Osteocyte (in vitro differentiated cells): ENCODE measurements around the gene HOXD1. TPM values are rescaled to one million over a fixed set of nuclear protein-coding genes. Genes with fewer than 3 reads are reported as not detected.

Experiments used
- DNase-seq: peaks from one replicate; pipeline ENCODE4 v3.0.0; 2021; ENCODE audit warnings: mixed read lengths; ENCODE audit not compliant: unreplicated experiment; ENCODE audit errors: extremely low spot score
- H3K27ac Mint-ChIP-seq: one replicate; pipeline ENCODE4 v1.8.0; 2021; ENCODE audit warnings: mild to moderate bottlenecking, mixed read lengths; ENCODE audit not compliant: unreplicated experiment
- H3K27me3 Mint-ChIP-seq: one replicate; pipeline ENCODE4 v1.8.0; 2021; ENCODE audit warnings: mixed read lengths; ENCODE audit not compliant: unreplicated experiment
- H3K36me3 Mint-ChIP-seq: one replicate; pipeline ENCODE4 v1.8.0; 2021; ENCODE audit warnings: mixed read lengths; ENCODE audit not compliant: unreplicated experiment
- H3K4me1 Mint-ChIP-seq: one replicate; pipeline ENCODE4 v1.8.0; 2021; ENCODE audit warnings: mixed read lengths; ENCODE audit not compliant: unreplicated experiment
- H3K4me3 Mint-ChIP-seq: one replicate; pipeline ENCODE4 v1.8.0; 2021; ENCODE audit warnings: mild to moderate bottlenecking, moderate library complexity, mixed read lengths; ENCODE audit not compliant: unreplicated experiment
- H3K9me3 Mint-ChIP-seq: one replicate; pipeline ENCODE4 v1.8.0; 2021; ENCODE audit warnings: mixed read lengths; ENCODE audit not compliant: unreplicated experiment
- CTCF ChIP-seq: fragments of 200-600 bp; sonication (generic); IDR thresholded peaks from 2 replicates; pipeline ENCODE4 v1.5.0; 2021; ENCODE audit warnings: antibody characterized with exemption, mild to moderate bottlenecking, moderate library complexity
- total RNA-seq: library from RNA; stranded (reverse); gene quantifications from 2 replicates; pipeline ENCODE4 v1.2.1, GENCODE V29; 2021

HOXD1 gene
- total RNA-seq, 1 donor from 2014 or later: not detected

GRCh38 chr2:176155356-176156044 is 33.0 kb upstream of the HOXD1 start:
- H3K36me3 Mint-ChIP-seq: no peaks in the 10 kb centered on the region
- DNase-seq: no peak
- peaks cover 14% of the 10 kb centered on the region for H3K4me1 Mint-ChIP-seq
- no peak for TF ChIP-seq CTCF
- H3K4me3 Mint-ChIP-seq: no peak overlapping the region
- H3K27me3 Mint-ChIP-seq: peaks cover 82% of the 10 kb centered on the region
- H3K9me3 Mint-ChIP-seq: no peaks in the 10 kb centered on the region
- H3K27ac Mint-ChIP-seq: no peak overlapping the region

GRCh38 chr2:176156301-176156806 is 32.1 kb upstream of the HOXD1 start:
- no peaks in the 10 kb centered on the region for H3K36me3 Mint-ChIP-seq
- no peak for TF ChIP-seq CTCF
- H3K4me3 Mint-ChIP-seq: no peak overlapping the region
- no peak overlapping the region for H3K27ac Mint-ChIP-seq
- peaks cover 14% of the 10 kb centered on the region for H3K4me1 Mint-ChIP-seq
- H3K9me3 Mint-ChIP-seq: no peaks in the 10 kb centered on the region
- DNase-seq: no peak
- H3K27me3 Mint-ChIP-seq: peaks cover 81% of the 10 kb centered on the region

- Mint-ChIP-seq H3K9me3 (no peaks in the 10 kb centered on the region), H3K27me3 (peaks cover 85% of the 10 kb centered on the region), H3K4me1 (peaks cover 17% of the 10 kb centered on the region), H3K4me3 (peak within 1 kb of the TSS; percentile 8), H3K27ac (no peak within 1 kb of the TSS), H3K36me3 (no peaks in the 10 kb centered on the region)
- no peak for DNase-seq
- TF ChIP-seq CTCF: no peak
These were observed 31.5 kb upstream of the HOXD1 start, which contains the start of gene HOXD3 for GRCh38 chr2:176156807-176157498. HOXD3 (plus strand) TSS chr2:176157307; CDS start chr2:176169115, 11,808 bp downstream.

- H3K9me3 Mint-ChIP-seq: no peaks in the 10 kb centered on the region
- peaks cover 19% of the 10 kb centered on the region for H3K4me1 Mint-ChIP-seq
- no peak for TF ChIP-seq CTCF
- no peaks in the 10 kb centered on the region for H3K36me3 Mint-ChIP-seq
- H3K27me3 Mint-ChIP-seq: peaks cover 85% of the 10 kb centered on the region
- H3K27ac Mint-ChIP-seq: no peak overlapping the region
- H3K4me3 Mint-ChIP-seq: peak overlapping the region; percentile 8
- DNase-seq: no peak
These were observed 30.8 kb upstream of the HOXD1 start for GRCh38 chr2:176157499-176158185.

- Mint-ChIP-seq H3K27me3 (peaks cover 84% of the 10 kb centered on the region), H3K4me1 (peaks cover 19% of the 10 kb centered on the region), H3K36me3 (no peaks in the 10 kb centered on the region), H3K4me3 (no peak overlapping the region), H3K9me3 (no peaks in the 10 kb centered on the region), H3K27ac (no peak overlapping the region)
- TF ChIP-seq CTCF: no peak
- no peak for DNase-seq
These were observed 30.3 kb upstream of the HOXD1 start for GRCh38 chr2:176158186-176158591.
